DND-41 (cell line): ENCODE measurements around the gene DPYD.

Source experiments
- EZH2 ChIP-seq: IDR thresholded peaks from 3 replicates; pipeline ENCODE4 v1.6.1; 2012; ENCODE audit warnings: borderline replicate concordance, low read depth, mild to moderate bottlenecking, moderate library complexity, low read length, inconsistent platforms; ENCODE audit not compliant: severe bottlenecking
- TF ChIP-seq, protein P1 (sequence below): IDR thresholded peaks from 2 replicates; pipeline ENCODE4 v1.5.1; 2012; ENCODE audit warnings: borderline replicate concordance, low read length, moderate library complexity, mild to moderate bottlenecking; ENCODE audit not compliant: poor library complexity, severe bottlenecking; ENCODE audit errors: extremely low read depth

DNA sequence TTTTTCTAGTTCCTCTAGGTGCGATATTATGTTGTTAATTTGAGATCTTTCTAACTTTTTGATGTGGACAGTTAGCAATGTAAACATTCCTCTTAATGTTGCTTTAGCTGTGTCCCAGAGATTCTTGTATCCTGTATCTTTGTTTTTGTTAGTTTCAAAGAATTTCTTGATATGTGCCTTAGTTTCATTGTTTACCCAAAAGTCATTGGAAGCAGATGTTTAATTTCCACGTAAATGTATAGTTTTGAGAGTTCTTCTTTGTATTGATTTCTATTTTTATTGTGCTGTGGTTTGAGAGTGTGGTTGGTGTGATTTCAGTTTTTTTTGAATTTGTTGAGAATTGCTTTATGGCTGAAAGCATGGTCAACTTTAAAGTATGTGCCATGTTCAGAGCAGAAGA is 879.8 kb downstream of the DPYD start:
- TF ChIP-seq, protein P1, sequence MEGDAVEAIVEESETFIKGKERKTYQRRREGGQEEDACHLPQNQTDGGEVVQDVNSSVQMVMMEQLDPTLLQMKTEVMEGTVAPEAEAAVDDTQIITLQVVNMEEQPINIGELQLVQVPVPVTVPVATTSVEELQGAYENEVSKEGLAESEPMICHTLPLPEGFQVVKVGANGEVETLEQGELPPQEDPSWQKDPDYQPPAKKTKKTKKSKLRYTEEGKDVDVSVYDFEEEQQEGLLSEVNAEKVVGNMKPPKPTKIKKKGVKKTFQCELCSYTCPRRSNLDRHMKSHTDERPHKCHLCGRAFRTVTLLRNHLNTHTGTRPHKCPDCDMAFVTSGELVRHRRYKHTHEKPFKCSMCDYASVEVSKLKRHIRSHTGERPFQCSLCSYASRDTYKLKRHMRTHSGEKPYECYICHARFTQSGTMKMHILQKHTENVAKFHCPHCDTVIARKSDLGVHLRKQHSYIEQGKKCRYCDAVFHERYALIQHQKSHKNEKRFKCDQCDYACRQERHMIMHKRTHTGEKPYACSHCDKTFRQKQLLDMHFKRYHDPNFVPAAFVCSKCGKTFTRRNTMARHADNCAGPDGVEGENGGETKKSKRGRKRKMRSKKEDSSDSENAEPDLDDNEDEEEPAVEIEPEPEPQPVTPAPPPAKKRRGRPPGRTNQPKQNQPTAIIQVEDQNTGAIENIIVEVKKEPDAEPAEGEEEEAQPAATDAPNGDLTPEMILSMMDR, result no peak
- no peak for TF ChIP-seq EZH2
